ENCODE results near the gene SP110. TPM values are rescaled to one million over a fixed set of nuclear protein-coding genes. Genes with fewer than 3 reads are reported as not detected.

Gene SP110
- total and polyA plus RNA-seq, 2 experiments from 2014 or later: 2.3 to 8.2 TPM

DNA sequence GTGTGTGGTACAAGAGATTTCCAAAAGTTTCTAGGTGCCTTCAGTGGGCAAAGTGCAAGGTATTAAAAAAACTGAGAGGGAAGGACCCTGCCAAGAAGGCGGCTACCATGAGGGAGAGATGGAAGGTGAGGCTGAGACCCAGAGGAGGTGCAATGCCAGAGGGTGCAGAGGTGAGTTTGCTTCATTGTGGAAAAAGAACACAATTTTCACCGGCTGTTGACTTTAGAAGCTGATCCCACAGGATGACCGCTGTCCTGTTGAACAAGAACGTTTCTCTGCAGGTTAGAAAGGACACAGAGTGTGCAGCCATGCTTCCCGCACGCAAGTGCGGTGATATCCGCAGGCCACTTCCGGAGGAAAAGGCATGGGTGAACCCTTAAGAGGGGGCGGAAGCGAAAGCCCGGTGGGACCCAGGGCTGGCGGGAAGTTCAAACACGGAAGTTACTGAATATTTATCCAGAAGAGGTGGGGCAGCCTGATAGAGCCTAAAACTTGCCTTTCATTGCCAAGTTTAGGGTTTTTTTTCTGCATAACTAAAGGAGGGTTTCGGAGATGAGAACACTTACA lies 16.6 kb downstream of the SP110 start (continued):
- TF ChIP-seq ZNF114 (CRISPR knock-in tag; IDR thresholded peaks at IDR 0.05) (no peak), ZNF331 (CRISPR knock-in tag; IDR thresholded peaks at IDR 0.05; ENCODE audit: low read depth) (no peak), REST (IDR thresholded peaks at IDR 0.05; ENCODE audit: unreplicated experiment) (no peak), NANOG (IDR thresholded peaks at IDR 0.05; ENCODE audit: borderline replicate concordance) (no peak), EZH2phosphoT487 (IDR thresholded peaks at IDR 0.05; ENCODE audit: unreplicated experiment) (no peak), JUNB (IDR thresholded peaks at IDR 0.05; ENCODE audit: unreplicated experiment) (no peak)

DNA sequence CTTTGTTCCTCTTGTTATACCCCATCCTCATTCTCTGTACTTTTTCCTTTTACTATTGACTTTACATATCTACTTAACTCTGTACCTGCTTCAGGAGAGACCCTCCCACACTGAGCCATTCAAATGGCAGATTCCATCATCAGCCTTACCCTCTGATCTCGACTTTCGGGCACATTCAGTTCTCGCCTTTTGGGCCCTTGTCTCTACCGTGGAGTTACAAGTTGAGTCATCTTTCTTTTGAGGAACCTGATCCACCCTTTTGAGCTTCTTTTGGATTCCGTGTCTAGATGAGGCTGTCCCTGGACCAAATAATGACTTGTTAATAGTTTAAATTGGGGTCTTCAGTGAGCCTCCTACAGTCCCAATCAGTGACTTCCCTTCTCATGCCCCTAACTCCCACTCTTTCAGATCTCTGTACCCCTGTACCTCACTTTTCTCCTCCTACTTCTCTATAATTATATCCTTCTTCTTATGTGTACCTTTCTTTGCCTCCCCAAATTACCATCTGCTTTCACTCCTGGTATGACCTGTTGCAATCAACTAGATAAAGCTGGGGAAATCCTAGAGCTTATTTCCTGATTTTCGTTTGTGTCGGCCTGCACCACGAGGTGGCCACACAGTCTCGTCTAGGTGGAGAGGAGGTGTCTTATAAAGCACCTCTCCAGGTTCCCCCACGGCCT lies 17.2 kb downstream of the SP110 start:
- TF ChIP-seq ZNF331 (CRISPR knock-in tag; IDR thresholded peaks at IDR 0.05; ENCODE audit: low read depth) (no peak), NANOG (IDR thresholded peaks at IDR 0.05; ENCODE audit: borderline replicate concordance) (no peak), CTCF (conservative IDR thresholded peaks at IDR 0.05; ENCODE audit: low read depth in 2 of 2) (no peak), POLR2AphosphoS5 (IDR thresholded peaks at IDR 0.05; ENCODE audit: low read depth) (no peak), CREB1 (CRISPR knock-in tag; IDR thresholded peaks at IDR 0.05; ENCODE audit: low read depth) (no peak)
- TF ChIP-seq, protein P1, sequence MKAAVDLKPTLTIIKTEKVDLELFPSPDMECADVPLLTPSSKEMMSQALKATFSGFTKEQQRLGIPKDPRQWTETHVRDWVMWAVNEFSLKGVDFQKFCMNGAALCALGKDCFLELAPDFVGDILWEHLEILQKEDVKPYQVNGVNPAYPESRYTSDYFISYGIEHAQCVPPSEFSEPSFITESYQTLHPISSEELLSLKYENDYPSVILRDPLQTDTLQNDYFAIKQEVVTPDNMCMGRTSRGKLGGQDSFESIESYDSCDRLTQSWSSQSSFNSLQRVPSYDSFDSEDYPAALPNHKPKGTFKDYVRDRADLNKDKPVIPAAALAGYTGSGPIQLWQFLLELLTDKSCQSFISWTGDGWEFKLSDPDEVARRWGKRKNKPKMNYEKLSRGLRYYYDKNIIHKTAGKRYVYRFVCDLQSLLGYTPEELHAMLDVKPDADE (IDR thresholded peaks at IDR 0.05): no peak
- TF ChIP-seq, protein P2, sequence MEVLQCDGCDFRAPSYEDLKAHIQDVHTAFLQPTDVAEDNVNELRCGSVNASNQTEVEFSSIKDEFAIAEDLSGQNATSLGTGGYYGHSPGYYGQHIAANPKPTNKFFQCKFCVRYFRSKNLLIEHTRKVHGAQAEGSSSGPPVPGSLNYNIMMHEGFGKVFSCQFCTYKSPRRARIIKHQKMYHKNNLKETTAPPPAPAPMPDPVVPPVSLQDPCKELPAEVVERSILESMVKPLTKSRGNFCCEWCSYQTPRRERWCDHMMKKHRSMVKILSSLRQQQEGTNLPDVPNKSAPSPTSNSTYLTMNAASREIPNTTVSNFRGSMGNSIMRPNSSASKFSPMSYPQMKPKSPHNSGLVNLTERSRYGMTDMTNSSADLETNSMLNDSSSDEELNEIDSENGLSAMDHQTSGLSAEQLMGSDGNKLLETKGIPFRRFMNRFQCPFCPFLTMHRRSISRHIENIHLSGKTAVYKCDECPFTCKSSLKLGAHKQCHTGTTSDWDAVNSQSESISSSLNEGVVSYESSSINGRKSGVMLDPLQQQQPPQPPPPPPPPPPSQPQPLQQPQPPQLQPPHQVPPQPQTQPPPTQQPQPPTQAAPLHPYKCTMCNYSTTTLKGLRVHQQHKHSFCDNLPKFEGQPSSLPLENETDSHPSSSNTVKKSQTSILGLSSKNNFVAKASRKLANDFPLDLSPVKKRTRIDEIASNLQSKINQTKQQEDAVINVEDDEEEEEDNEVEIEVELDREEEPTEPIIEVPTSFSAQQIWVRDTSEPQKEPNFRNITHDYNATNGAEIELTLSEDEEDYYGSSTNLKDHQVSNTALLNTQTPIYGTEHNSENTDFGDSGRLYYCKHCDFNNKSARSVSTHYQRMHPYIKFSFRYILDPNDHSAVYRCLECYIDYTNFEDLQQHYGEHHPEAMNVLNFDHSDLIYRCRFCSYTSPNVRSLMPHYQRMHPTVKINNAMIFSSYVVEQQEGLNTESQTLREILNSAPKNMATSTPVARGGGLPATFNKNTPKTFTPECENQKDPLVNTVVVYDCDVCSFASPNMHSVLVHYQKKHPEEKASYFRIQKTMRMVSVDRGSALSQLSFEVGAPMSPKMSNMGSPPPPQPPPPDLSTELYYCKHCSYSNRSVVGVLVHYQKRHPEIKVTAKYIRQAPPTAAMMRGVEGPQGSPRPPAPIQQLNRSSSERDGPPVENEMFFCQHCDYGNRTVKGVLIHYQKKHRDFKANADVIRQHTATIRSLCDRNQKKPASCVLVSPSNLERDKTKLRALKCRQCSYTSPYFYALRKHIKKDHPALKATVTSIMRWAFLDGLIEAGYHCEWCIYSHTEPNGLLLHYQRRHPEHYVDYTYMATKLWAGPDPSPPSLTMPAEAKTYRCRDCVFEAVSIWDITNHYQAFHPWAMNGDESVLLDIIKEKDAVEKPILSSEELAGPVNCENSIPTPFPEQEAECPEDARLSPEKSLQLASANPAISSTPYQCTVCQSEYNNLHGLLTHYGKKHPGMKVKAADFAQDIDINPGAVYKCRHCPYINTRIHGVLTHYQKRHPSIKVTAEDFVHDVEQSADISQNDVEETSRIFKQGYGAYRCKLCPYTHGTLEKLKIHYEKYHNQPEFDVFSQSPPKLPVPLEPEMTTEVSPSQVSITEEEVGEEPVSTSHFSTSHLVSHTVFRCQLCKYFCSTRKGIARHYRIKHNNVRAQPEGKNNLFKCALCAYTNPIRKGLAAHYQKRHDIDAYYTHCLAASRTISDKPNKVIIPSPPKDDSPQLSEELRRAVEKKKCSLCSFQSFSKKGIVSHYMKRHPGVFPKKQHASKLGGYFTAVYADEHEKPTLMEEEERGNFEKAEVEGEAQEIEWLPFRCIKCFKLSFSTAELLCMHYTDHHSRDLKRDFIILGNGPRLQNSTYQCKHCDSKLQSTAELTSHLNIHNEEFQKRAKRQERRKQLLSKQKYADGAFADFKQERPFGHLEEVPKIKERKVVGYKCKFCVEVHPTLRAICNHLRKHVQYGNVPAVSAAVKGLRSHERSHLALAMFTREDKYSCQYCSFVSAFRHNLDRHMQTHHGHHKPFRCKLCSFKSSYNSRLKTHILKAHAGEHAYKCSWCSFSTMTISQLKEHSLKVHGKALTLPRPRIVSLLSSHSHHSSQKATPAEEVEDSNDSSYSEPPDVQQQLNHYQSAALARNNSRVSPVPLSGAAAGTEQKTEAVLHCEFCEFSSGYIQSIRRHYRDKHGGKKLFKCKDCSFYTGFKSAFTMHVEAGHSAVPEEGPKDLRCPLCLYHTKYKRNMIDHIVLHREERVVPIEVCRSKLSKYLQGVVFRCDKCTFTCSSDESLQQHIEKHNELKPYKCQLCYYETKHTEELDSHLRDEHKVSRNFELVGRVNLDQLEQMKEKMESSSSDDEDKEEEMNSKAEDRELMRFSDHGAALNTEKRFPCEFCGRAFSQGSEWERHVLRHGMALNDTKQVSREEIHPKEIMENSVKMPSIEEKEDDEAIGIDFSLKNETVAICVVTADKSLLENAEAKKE (CRISPR knock-in tag; IDR thresholded peaks at IDR 0.05): no peak
- no peak for ATAC-seq
- Histone ChIP-seq H3K4me1 (ENCODE audit: insufficient read depth) (no peaks in the 10 kb centered on the region), H2AFZ (no peak overlapping the region), H3K9me2 (ENCODE audit: insufficient read depth) (no peaks in the 10 kb centered on the region), H4K20me1 (replicated peaks; ENCODE audit: insufficient read depth) (no peaks in the 10 kb centered on the region), H3K4me2 (no peak overlapping the region), H3K79me2 (replicated peaks; ENCODE audit: insufficient read depth) (no peaks in the 10 kb centered on the region), H3F3A (replicated peaks; ENCODE audit: low read depth) (no peaks in the 10 kb centered on the region), H3K27ac (ENCODE audit: low read depth) (no peak overlapping the region), H3K4me3 (no peak overlapping the region), H3K27me3 (ENCODE audit: insufficient read depth) (no peaks in the 10 kb centered on the region), H3K36me3 (ENCODE audit: insufficient read depth) (no peaks in the 10 kb centered on the region)
- H3K9me3 Mint-ChIP-seq: peaks cover 2% of the 10 kb centered on the region; the same call in 2 of the 3 replicates
- no peaks in the 10 kb centered on the region for H3K4me1 Mint-ChIP-seq
- H3K4me3 Mint-ChIP-seq: no peak overlapping the region
- peaks cover 5% of the 10 kb centered on the region for H3K27me3 Mint-ChIP-seq (ENCODE audit: insufficient read depth, low read depth, poor library complexity)
- peaks cover 12% of the 10 kb centered on the region for H3K36me3 Mint-ChIP-seq (ENCODE audit: low read depth)
- no peak overlapping the region for H3K27ac Mint-ChIP-seq
- DNase-seq (ENCODE audit: low spot score): no peak

Measured in GM23338 (cell line).